ENCODE measurements around the gene TGFA.

Gene TGFA

GRCh38 chr2:70454936-70455544 is 98.6 kb downstream of the TGFA start:
- H3K36me3 ChIP-seq (ENCODE audit: control insufficient read depth, low read depth, low read length): no peaks in the 10 kb centered on the region
- H3K27ac ChIP-seq (ENCODE audit: low read length): no peak overlapping the region
- H3K27me3 ChIP-seq (ENCODE audit: control insufficient read depth, insufficient read depth, low read length): peaks cover 3% of the 10 kb centered on the region

GRCh38 chr2:70450641-70451250 is 102.9 kb downstream of the TGFA start:
- peaks cover 3% of the 10 kb centered on the region for H3K27me3 ChIP-seq (ENCODE audit: control insufficient read depth, insufficient read depth, low read length)
- H3K27ac ChIP-seq (ENCODE audit: low read length): no peak overlapping the region
- H3K9ac ChIP-seq (ENCODE audit: low read length): no peak overlapping the region
- H3K36me3 ChIP-seq (ENCODE audit: control insufficient read depth, low read depth, low read length): no peaks in the 10 kb centered on the region
- H3K9me3 ChIP-seq (ENCODE audit: control insufficient read depth, low read depth, low read length): no peaks in the 10 kb centered on the region
- H3K4me1 ChIP-seq (ENCODE audit: control insufficient read depth, low read depth, low read length): no peaks in the 10 kb centered on the region
- no peak overlapping the region for H3K4me3 ChIP-seq (ENCODE audit: low read length)

More at GRCh38 chr2:70454936-70455544, 98.6 kb downstream of the TGFA start:
- H3K9ac ChIP-seq (ENCODE audit: low read length): no peak overlapping the region
- H3K4me1 ChIP-seq (ENCODE audit: control insufficient read depth, low read depth, low read length): no peaks in the 10 kb centered on the region
- no peak overlapping the region for H3K4me3 ChIP-seq (ENCODE audit: low read length)
- H3K9me3 ChIP-seq (ENCODE audit: control insufficient read depth, low read depth, low read length): no peaks in the 10 kb centered on the region

DNA sequence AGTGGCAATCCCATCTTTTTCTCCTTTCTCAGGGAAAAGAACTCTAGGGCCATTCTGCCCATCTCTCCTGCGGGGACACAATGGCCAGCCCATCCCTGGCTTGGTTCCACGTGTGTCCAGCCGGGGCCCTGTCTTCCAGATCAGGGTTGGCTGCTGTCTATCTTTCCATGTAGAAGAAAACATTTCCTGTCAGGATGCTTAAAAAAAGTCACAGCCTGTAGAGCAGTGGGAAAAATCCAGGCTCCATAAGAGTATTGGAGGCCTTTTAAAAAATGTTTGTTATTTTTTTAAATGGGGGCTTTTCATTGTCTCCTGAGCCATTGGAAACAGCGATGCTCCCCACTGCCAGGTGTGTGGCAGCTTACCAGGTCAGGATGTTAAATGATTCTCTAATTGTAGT is 105.6 kb downstream of the TGFA start:
- H3K4me1 ChIP-seq (ENCODE audit: control insufficient read depth, low read depth, low read length): no peaks in the 10 kb centered on the region
- peaks cover 21% of the 10 kb centered on the region for H3K27me3 ChIP-seq (ENCODE audit: control insufficient read depth, insufficient read depth, low read length)
- no peak overlapping the region for H3K9ac ChIP-seq (ENCODE audit: low read length)
- no peak overlapping the region for H3K27ac ChIP-seq (ENCODE audit: low read length)
- H3K9me3 ChIP-seq (ENCODE audit: control insufficient read depth, low read depth, low read length): no peaks in the 10 kb centered on the region
- no peaks in the 10 kb centered on the region for H3K36me3 ChIP-seq (ENCODE audit: control insufficient read depth, low read depth, low read length)
- H3K4me3 ChIP-seq (ENCODE audit: low read length): no peak overlapping the region

DNA sequence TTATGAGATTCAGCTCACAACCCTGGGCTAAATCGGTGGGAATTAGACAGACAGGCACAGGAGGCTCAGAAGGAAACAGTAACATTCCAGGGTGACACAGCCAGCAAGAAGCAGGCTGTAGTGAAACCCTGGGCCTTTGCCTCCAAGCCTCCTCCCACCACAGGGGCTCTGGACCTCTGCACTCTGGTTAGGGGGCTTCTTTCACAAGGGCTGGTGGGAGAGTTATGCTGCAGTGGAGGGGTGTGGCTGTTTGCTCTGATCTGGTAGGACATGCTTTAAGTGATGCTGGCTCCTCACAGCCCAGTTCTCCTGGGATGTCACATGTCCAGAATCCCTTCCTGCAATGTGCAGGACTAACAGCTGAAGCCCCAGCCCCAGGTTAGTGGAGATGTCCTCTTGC is 109.9 kb downstream of the TGFA start:
- Histone ChIP-seq H3K4me3 (ENCODE audit: low read length) (no peak overlapping the region), H3K27me3 (ENCODE audit: control insufficient read depth, insufficient read depth, low read length) (peaks cover 53% of the 10 kb centered on the region), H3K9ac (ENCODE audit: low read length) (no peak overlapping the region), H3K4me1 (ENCODE audit: control insufficient read depth, low read depth, low read length) (no peaks in the 10 kb centered on the region), H3K9me3 (ENCODE audit: control insufficient read depth, low read depth, low read length) (no peaks in the 10 kb centered on the region), H3K27ac (ENCODE audit: low read length) (no peak overlapping the region), H3K36me3 (ENCODE audit: control insufficient read depth, low read depth, low read length) (no peaks in the 10 kb centered on the region)

- Histone ChIP-seq H3K36me3 (ENCODE audit: control insufficient read depth, low read depth, low read length) (no peaks in the 10 kb centered on the region), H3K9ac (ENCODE audit: low read length) (no peak overlapping the region), H3K27ac (ENCODE audit: low read length) (no peak overlapping the region), H3K9me3 (ENCODE audit: control insufficient read depth, low read depth, low read length) (no peaks in the 10 kb centered on the region), H3K4me3 (ENCODE audit: low read length) (no peak overlapping the region), H3K4me1 (ENCODE audit: control insufficient read depth, low read depth, low read length) (no peaks in the 10 kb centered on the region), H3K27me3 (ENCODE audit: control insufficient read depth, insufficient read depth, low read length) (peaks cover 60% of the 10 kb centered on the region)
Measured at GRCh38 chr2:70443078-70443465, 110.6 kb downstream of the TGFA start.

- H3K4me1 ChIP-seq (ENCODE audit: control insufficient read depth, low read depth, low read length): no peaks in the 10 kb centered on the region
- no peaks in the 10 kb centered on the region for H3K36me3 ChIP-seq (ENCODE audit: control insufficient read depth, low read depth, low read length)
- H3K27me3 ChIP-seq (ENCODE audit: control insufficient read depth, insufficient read depth, low read length): peaks cover 65% of the 10 kb centered on the region
- H3K9ac ChIP-seq (ENCODE audit: low read length): no peak overlapping the region
- no peak overlapping the region for H3K4me3 ChIP-seq (ENCODE audit: low read length)
- H3K27ac ChIP-seq (ENCODE audit: low read length): no peak overlapping the region
- H3K9me3 ChIP-seq (ENCODE audit: control insufficient read depth, low read depth, low read length): no peaks in the 10 kb centered on the region
Measured at GRCh38 chr2:70442301-70443077, 111.1 kb downstream of the TGFA start.

GRCh38 chr2:70440621-70441020 is 113.0 kb downstream of the TGFA start:
- no peak overlapping the region for H3K27ac ChIP-seq (ENCODE audit: low read length)
- peaks cover 84% of the 10 kb centered on the region for H3K27me3 ChIP-seq (ENCODE audit: control insufficient read depth, insufficient read depth, low read length)
- H3K9me3 ChIP-seq (ENCODE audit: control insufficient read depth, low read depth, low read length): no peaks in the 10 kb centered on the region
- no peaks in the 10 kb centered on the region for H3K4me1 ChIP-seq (ENCODE audit: control insufficient read depth, low read depth, low read length)
- no peak overlapping the region for H3K9ac ChIP-seq (ENCODE audit: low read length)
- no peak overlapping the region for H3K4me3 ChIP-seq (ENCODE audit: low read length)
- no peaks in the 10 kb centered on the region for H3K36me3 ChIP-seq (ENCODE audit: control insufficient read depth, low read depth, low read length)

GRCh38 chr2:70435138-70435537 is 118.5 kb downstream of the TGFA start:
- Histone ChIP-seq H3K4me1 (ENCODE audit: control insufficient read depth, low read depth, low read length) (no peaks in the 10 kb centered on the region), H3K36me3 (ENCODE audit: control insufficient read depth, low read depth, low read length) (no peaks in the 10 kb centered on the region), H3K9ac (ENCODE audit: low read length) (no peak overlapping the region), H3K9me3 (ENCODE audit: control insufficient read depth, low read depth, low read length) (no peaks in the 10 kb centered on the region), H3K4me3 (ENCODE audit: low read length) (no peak overlapping the region), H3K27ac (ENCODE audit: low read length) (no peak overlapping the region), H3K27me3 (ENCODE audit: control insufficient read depth, insufficient read depth, low read length) (peaks cover 82% of the 10 kb centered on the region)

DNA sequence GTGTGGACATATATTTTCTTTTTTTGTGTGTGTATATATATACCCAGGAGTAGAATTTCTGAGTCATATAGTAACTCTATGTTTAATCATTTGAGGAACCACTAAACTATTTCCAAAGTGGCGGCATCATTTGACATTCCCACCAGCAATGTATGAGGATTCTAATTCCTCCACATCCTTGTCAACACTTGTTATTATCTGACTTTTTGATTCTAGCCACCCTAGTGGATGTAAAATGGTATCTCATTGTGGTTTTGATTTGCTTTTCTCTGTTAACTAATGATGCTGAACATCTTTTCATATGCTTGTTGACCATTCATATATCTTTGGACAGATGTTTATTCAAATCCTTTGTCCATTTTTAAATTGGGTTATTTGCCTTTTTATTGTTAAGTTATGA is 120.3 kb downstream of the TGFA start:
- Histone ChIP-seq H3K36me3 (ENCODE audit: control insufficient read depth, low read depth, low read length) (no peaks in the 10 kb centered on the region), H3K9me3 (ENCODE audit: control insufficient read depth, low read depth, low read length) (no peaks in the 10 kb centered on the region), H3K27me3 (ENCODE audit: control insufficient read depth, insufficient read depth, low read length) (peaks cover 73% of the 10 kb centered on the region), H3K27ac (ENCODE audit: low read length) (no peak overlapping the region), H3K4me3 (ENCODE audit: low read length) (no peak overlapping the region), H3K4me1 (ENCODE audit: control insufficient read depth, low read depth, low read length) (no peaks in the 10 kb centered on the region), H3K9ac (ENCODE audit: low read length) (no peak overlapping the region)

DNA sequence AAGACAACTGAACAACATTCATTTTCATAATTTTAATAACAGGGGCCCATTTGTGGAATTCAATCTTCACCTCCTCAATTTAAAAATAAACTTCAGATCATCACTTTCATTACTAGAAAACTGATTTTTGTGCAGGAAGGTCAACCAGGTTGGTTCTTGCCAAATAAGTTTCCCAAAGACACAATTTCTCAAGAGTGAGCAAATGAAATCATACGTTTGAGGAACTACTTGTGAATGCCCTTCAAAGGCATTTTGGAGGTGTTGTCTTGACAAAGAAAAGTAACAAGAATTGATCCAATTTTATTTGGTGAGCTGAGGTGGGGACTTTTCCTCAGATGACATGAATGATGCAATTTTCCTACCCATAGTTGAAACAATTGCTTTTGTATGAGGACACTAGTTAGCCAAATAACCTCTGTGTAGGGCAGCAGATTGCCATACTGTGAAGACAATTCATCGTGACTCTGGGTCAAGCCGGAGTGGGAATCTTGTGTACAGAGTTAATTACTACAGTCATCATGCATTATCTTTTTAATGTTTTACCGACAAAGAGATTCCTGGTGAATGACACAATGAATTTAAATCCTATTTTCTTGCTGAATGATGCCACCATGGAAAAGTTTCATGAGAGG is 121.8 kb downstream of the TGFA start:
- H3K27ac ChIP-seq (ENCODE audit: low read length): no peak overlapping the region
- H3K9me3 ChIP-seq (ENCODE audit: control insufficient read depth, low read depth, low read length): no peaks in the 10 kb centered on the region
- no peaks in the 10 kb centered on the region for H3K36me3 ChIP-seq (ENCODE audit: control insufficient read depth, low read depth, low read length)
- H3K9ac ChIP-seq (ENCODE audit: low read length): no peak overlapping the region
- peaks cover 70% of the 10 kb centered on the region for H3K27me3 ChIP-seq (ENCODE audit: control insufficient read depth, insufficient read depth, low read length)
- H3K4me1 ChIP-seq (ENCODE audit: control insufficient read depth, low read depth, low read length): no peaks in the 10 kb centered on the region
- H3K4me3 ChIP-seq (ENCODE audit: low read length): no peak overlapping the region

DNA sequence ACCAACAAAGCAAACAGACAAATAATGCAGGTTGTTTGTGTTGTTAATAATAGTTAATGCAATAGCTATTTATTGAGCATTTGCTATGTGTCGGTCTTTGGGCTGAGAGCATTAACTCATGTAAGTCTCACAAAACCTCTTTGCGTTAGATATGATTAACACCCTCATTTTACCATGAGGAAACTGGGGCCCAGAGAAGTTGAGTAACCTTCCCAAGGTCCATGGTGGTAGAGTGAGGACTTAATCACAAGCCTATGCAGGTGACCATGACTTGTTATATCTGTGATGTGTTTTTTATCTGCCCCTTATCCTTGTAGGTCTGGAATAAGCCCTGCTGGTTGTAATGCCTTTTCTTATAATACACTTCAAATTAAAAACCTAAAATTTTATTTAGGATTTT is 127.3 kb downstream of the TGFA start:
- H3K27ac ChIP-seq (ENCODE audit: low read length): no peak overlapping the region
- no peaks in the 10 kb centered on the region for H3K4me1 ChIP-seq (ENCODE audit: control insufficient read depth, low read depth, low read length)
- H3K4me3 ChIP-seq (ENCODE audit: low read length): no peak overlapping the region

More for the DNA sequence above, 127.3 kb downstream of the TGFA start:
- Histone ChIP-seq H3K27me3 (ENCODE audit: control insufficient read depth, insufficient read depth, low read length) (peaks cover 60% of the 10 kb centered on the region), H3K36me3 (ENCODE audit: control insufficient read depth, low read depth, low read length) (no peaks in the 10 kb centered on the region), H3K9me3 (ENCODE audit: control insufficient read depth, low read depth, low read length) (no peaks in the 10 kb centered on the region), H3K9ac (ENCODE audit: low read length) (no peak overlapping the region)
